ENCODE results near the gene TMEM129.

DNA sequence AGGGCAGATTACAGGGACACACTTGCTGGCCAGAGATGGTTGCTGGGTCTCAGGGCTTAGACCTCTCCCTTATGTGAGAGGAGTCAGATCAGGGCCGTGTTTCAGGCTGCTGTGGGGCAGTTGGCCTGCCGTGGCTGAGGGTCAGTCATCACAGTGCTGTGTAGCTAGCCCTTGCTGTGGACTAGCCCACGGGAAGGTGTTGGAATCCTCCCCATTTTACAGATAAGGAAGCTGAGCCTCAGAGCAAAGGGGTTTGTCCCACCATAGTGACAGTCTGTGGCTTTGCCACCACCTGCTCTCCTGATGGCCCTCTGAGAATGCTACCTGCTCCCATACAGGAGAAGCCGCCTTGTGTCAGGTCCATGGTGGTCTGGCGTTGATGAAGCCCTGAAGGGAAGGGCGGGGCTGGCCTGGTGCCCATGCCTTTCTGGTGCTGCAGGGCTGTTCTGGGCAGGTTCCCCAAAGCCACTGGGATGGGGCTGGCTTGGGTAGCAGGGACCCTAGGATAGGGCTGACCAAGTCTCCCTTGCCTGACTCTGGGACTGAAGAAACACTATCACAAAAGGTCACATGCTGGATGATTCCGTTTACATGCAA lies 34.6 kb downstream of the TMEM129 start:
- TF ChIP-seq, protein P1, sequence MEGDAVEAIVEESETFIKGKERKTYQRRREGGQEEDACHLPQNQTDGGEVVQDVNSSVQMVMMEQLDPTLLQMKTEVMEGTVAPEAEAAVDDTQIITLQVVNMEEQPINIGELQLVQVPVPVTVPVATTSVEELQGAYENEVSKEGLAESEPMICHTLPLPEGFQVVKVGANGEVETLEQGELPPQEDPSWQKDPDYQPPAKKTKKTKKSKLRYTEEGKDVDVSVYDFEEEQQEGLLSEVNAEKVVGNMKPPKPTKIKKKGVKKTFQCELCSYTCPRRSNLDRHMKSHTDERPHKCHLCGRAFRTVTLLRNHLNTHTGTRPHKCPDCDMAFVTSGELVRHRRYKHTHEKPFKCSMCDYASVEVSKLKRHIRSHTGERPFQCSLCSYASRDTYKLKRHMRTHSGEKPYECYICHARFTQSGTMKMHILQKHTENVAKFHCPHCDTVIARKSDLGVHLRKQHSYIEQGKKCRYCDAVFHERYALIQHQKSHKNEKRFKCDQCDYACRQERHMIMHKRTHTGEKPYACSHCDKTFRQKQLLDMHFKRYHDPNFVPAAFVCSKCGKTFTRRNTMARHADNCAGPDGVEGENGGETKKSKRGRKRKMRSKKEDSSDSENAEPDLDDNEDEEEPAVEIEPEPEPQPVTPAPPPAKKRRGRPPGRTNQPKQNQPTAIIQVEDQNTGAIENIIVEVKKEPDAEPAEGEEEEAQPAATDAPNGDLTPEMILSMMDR (IDR thresholded peaks at IDR 0.05; ENCODE audit: low read depth, low read length, poor library complexity, severe bottlenecking): no peak
- TF ChIP-seq EZH2phosphoT487 (IDR thresholded peaks at IDR 0.05; ENCODE audit: borderline replicate concordance, low read length): no peak
